ENCODE data around the gene ARG2.

ARG2 gene

GRCh38 chr14:67638642-67639041, 18.9 kb downstream of the ARG2 start:
- TF ChIP-seq GATA1 (IDR thresholded peaks at IDR 0.05; ENCODE audit: low read depth, low read length): no peak
- no peak for TF ChIP-seq POLR2A (IDR thresholded peaks at IDR 0.05; ENCODE audit: low read length)
- no peak for DNase-seq

- TF ChIP-seq GATA1 (IDR thresholded peaks at IDR 0.05; ENCODE audit: low read depth, low read length) (no peak), POLR2A (IDR thresholded peaks at IDR 0.05; ENCODE audit: low read length) (no peak)
- no peak for DNase-seq
Measured at GRCh38 chr14:67641480-67641879, 21.8 kb downstream of the ARG2 start.

- peak; percentile 76 to 87 for DNase-seq
- no peak for TF ChIP-seq POLR2A (IDR thresholded peaks at IDR 0.05; ENCODE audit: low read length)
- no peak for TF ChIP-seq GATA1 (IDR thresholded peaks at IDR 0.05; ENCODE audit: low read depth, low read length)
Measured at GRCh38 chr14:67641902-67642749, 22.4 kb downstream of the ARG2 start.

- DNase-seq: peak; percentile 23 to 51
Measured at GRCh38 chr14:67643713-67644112, 24.0 kb downstream of the ARG2 start.

GRCh38 chr14:67644428-67644827, 24.7 kb downstream of the ARG2 start:
- TF ChIP-seq GATA1 (IDR thresholded peaks at IDR 0.05; ENCODE audit: low read depth, low read length): no peak
- no peak for TF ChIP-seq POLR2A (IDR thresholded peaks at IDR 0.05; ENCODE audit: low read length)
- no peak for DNase-seq

More at GRCh38 chr14:67643713-67644112, 24.0 kb downstream of the ARG2 start:
- TF ChIP-seq GATA1 (IDR thresholded peaks at IDR 0.05; ENCODE audit: low read depth, low read length): no peak
- TF ChIP-seq POLR2A (IDR thresholded peaks at IDR 0.05; ENCODE audit: low read length): no peak

GRCh38 chr14:67645414-67645813, 25.7 kb downstream of the ARG2 start:
- no peak for DNase-seq
- no peak for TF ChIP-seq POLR2A (IDR thresholded peaks at IDR 0.05; ENCODE audit: low read length)
- no peak for TF ChIP-seq GATA1 (IDR thresholded peaks at IDR 0.05; ENCODE audit: low read depth, low read length)

GRCh38 chr14:67646131-67646530, 26.4 kb downstream of the ARG2 start:
- DNase-seq: no peak
- TF ChIP-seq POLR2A (IDR thresholded peaks at IDR 0.05; ENCODE audit: low read length) (no peak), GATA1 (IDR thresholded peaks at IDR 0.05; ENCODE audit: low read depth, low read length) (no peak)

- no peak for TF ChIP-seq GATA1 (IDR thresholded peaks at IDR 0.05; ENCODE audit: low read depth, low read length)
- no peak for TF ChIP-seq POLR2A (IDR thresholded peaks at IDR 0.05; ENCODE audit: low read length)
- no peak for DNase-seq
Measured at GRCh38 chr14:67650151-67650550, 30.4 kb downstream of the ARG2 start.

GRCh38 chr14:67650694-67651093, 31.0 kb downstream of the ARG2 start:
- no peak for DNase-seq
- no peak for TF ChIP-seq POLR2A (IDR thresholded peaks at IDR 0.05; ENCODE audit: low read length)
- TF ChIP-seq GATA1 (IDR thresholded peaks at IDR 0.05; ENCODE audit: low read depth, low read length): no peak

GRCh38 chr14:67652189-67652588, 32.5 kb downstream of the ARG2 start:
- TF ChIP-seq GATA1 (IDR thresholded peaks at IDR 0.05; ENCODE audit: low read depth, low read length) (no peak), POLR2A (IDR thresholded peaks at IDR 0.05; ENCODE audit: low read length) (no peak)
- no peak for DNase-seq

GRCh38 chr14:67653651-67654280, 34.0 kb downstream of the ARG2 start:
- no peak for DNase-seq
- no peak for TF ChIP-seq GATA1 (IDR thresholded peaks at IDR 0.05; ENCODE audit: low read depth, low read length)

GRCh38 chr14:67663633-67664032, 43.9 kb downstream of the ARG2 start:
- DNase-seq: no peak
- TF ChIP-seq GATA1 (IDR thresholded peaks at IDR 0.05; ENCODE audit: low read depth, low read length): no peak
- TF ChIP-seq POLR2A (IDR thresholded peaks at IDR 0.05; ENCODE audit: low read length): no peak

- TF ChIP-seq POLR2A (IDR thresholded peaks at IDR 0.05; ENCODE audit: low read length) (no peak), GATA1 (IDR thresholded peaks at IDR 0.05; ENCODE audit: low read depth, low read length) (no peak)
- peak; percentile 24 to 66 for DNase-seq
Measured at GRCh38 chr14:67665868-67666267, 46.1 kb downstream of the ARG2 start.

- DNase-seq: peak; percentile 80 to 89
- TF ChIP-seq POLR2A (IDR thresholded peaks at IDR 0.05; ENCODE audit: low read length) (no peak), GATA1 (IDR thresholded peaks at IDR 0.05; ENCODE audit: low read depth, low read length) (no peak)
Measured at GRCh38 chr14:67666750-67667449, 47.2 kb downstream of the ARG2 start.

All from erythroblast (primary cell).